AG08396 (cell line): ENCODE measurements around the gene YAF2.
A peak's percentile ranks its signal among the peaks of the same experiment; 100 is the strongest.
"Not testable (repeated sequence)": the region's sequence is repeated elsewhere in the genome, so short reads cannot be mapped to it uniquely, and the experiment has no call there.

ENCODE experiments used
- DNase-seq: peaks from one replicate; pipeline ENCODE4 v3.0.0; 2012; ENCODE audit warnings: low spot score, mixed read lengths

The YAF2 gene

GRCh38 chr12:42196723-42197603 lies 41.1 kb downstream of the YAF2 start:
- DNase-seq, result no peak

DNA sequence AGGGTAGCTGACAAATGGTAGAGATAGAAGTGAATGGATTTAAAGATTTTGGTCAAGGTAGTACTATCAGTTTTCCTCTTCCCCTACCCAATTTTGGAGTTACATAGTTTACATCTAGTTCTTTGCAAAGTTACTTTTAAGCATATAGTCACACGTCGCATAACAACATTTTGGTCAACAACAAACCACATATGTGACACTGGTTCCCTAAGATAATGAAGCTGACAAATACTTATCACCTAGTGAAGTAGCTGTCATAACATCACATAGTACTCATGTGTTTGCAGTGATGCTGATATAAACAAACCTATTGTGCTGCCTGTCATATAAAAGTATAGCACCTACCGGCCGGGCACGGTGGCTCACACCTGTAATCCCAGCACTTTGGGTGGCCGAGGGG lies 45.4 kb downstream of the YAF2 start:
- no peak for DNase-seq

DNA sequence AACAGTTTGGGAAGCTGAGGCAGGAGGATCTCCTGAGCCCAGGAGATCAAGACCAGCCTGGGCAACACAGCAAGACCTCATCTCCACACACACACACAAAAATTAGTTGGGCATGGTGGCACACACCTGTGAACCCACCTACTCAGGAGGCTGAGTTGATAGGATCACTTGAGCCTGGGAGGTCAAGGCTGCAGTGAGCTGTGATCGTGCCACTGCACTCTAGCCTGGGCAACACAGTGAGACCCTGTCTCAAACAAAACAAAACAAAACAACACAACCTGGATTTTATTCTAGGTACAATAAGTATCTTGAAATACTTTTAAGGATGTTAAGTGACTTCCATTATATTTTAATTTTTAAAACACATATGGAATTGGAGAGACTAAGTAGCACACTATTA lies 45.8 kb downstream of the YAF2 start:
- DNase-seq, result no peak

- DNase-seq, result no peak
Observed at GRCh38 chr12:42190376-42190775, 47.7 kb downstream of the YAF2 start.

DNA sequence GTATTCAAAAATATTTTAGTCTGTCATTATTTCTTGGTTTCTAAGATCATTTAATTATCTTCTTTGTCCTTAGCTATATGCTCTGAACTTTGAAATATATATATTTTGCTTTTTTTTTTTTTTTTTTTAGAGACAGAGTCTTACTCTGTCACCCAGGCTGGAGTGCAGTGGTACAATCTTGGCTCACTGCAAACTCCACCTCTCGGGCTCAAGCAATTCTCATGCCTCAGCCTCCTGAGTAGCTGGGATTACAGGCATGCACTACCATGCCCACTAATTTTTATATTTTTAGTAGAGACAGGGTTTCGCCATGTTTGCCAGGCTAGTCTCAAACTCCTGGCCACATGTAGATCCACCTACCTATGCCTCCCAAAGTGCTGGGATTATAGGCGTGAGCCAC lies 49.8 kb downstream of the YAF2 start:
- not testable (repeated sequence) for DNase-seq

DNA sequence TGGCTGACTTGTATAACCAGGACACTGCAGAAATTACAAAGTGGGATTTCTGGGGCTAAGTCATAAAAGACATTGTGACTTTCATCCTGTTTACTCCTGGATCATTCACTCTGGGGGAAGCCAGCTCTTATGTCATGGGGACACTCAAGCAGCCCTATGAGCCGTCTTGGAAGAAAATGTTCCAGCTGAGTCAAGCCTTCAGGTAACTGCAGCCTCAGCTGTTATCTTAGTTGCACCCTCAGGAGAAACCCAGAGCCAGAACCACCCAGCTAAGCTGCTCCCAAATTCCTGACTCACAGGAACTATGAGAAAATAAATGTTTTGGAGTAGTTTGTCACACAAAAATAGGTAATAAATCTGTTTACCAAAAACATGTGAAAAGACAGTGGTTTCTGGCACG lies 50.2 kb downstream of the YAF2 start:
- DNase-seq, result no peak

- no peak for DNase-seq
Observed at GRCh38 chr12:42186793-42187192, 51.3 kb downstream of the YAF2 start.

GRCh38 chr12:42182394-42182793 lies 55.7 kb downstream of the YAF2 start:
- no peak for DNase-seq

- DNase-seq, result no peak
Observed at GRCh38 chr12:42180990-42181596, 57.0 kb downstream of the YAF2 start.

- DNase-seq, result no peak
Observed at GRCh38 chr12:42178101-42178500, 59.9 kb downstream of the YAF2 start.

DNA sequence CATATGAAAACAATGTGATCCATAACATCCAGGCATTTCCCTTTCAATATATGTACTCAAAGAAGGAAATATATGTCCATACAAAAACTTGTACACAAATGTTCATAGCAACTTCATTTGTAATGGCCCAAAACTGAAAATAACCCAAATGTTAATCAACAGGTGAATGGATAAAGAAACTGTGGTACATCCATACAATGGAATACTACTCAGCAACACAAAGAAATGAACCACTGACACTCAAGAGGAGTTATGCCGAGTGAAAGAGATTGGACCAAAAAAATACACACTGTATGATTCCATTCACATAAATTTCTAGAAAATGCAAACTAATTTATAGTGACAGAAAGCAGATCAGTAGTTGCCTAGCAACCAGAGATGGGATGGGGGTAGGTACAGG lies 63.1 kb downstream of the YAF2 start:
- DNase-seq, result no peak

DNA sequence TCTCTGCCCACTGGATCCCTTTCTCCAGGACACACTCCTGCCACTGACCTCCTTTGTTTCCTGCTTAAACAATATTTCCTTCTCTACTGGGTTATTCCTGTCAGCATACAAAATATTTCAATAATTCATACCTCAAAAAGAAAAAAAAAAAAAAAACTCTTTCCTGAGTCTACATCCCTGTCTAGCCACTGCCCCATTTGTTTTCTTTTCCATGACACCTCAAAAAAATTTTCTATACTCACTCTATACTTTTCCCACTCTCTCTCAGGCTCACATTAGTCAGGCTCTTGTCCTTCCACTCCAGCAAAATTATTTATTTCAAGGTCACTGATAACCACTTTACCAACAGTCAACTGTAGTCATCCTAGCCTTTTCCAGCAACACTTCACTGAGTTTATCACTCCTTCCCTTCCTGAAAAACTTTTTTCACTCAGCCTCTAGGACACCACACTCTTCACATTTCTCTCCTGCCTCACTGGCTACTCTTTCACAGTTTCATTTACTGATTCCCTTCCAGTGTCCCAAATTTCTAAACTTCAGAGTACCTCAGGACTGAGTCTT lies 64.0 kb downstream of the YAF2 start:
- no peak for DNase-seq

DNA sequence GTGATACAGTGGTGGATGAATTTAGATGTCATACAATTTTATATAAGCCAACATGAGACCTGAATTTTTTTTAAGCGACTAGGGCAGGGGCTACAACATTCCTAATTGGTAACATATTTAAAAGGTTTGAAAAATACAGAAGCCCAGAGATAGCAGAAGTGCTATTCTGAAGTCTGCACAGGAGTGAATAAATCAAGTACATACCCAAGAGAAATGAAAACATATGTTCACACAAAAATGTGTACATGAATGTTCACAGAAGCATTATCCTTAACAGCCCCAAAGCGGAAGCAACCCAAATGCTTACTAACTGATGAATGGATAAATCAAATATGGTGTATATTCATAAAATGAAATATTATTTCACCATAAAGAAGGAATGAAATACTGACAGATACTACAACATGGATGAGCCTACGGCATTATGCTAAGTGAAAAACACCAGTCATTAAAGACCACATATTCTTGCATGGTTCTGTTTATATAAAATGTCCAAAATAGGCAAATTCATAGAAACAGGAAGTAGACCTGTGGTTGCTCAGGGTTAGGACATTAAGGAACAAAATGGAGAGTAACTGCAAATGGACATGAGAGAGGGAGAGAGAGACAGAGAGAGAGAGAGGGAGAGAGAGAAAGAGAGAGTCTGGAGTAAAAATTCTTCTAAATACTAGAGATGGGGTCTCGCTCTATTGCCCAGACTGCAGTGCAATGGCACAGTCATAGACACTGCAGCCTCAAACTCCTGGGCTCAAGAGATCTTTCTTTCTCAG lies 65.4 kb downstream of the YAF2 start:
- DNase-seq, result no peak

DNA sequence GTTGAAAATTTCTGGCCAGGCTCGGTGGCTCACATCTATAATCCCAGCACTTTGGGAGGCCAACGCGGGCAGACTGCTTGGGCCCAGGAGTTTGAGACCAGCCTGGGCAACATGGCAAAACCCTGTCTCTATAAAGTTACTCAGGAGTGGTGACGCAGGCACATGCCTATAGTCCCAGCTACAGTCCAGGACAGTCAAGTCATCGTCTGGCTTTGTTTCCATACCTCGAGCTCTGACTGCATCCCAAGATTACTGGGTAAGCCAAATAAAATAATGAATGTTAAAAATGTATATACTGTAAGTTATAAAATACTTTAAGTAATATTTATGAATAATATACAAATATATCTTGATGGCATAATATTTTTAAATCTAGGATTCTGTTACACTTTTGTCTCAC lies 70.3 kb downstream of the YAF2 start:
- DNase-seq, result no peak

GRCh38 chr12:42166501-42166900 lies 71.5 kb downstream of the YAF2 start:
- peak; percentile 9 for DNase-seq

DNA sequence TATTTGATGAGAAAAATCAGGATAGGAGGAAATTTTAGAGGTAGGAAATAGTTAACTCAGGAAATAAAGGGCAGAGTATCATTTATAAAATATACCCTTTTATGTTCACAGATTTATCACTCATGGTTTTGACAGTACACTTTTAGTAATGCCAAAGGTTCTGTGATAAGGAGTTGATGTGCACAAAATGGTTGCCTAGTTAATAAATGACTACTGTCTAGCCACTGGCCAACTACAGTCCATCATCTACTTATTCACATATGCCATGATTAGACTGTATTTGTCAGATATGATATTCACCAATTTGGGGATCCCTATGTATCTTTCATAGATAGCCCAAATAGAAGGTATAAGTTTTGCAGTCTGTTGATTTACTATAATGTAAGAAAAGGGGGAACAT lies 74.1 kb downstream of the YAF2 start:
- no peak for DNase-seq

DNA sequence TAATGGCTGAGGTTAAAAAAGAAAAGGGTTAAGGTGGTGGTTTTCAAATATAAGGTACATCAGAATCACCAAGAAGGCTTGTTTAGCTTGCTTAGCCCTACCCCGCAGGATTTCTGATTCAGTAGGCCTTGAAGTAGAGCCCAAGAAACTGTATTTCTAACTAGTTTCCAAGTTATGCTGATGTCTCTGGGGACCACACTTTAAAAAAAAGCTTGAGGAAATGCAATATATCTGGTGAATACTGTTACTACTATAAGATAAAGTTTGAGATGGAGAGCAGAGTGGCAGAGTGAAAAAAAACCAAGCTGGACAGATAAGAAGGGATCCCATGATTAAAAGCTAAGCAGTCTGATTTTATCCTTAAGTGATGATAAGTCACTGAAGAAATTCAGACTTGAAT lies 75.1 kb downstream of the YAF2 start:
- DNase-seq, result no peak

DNA sequence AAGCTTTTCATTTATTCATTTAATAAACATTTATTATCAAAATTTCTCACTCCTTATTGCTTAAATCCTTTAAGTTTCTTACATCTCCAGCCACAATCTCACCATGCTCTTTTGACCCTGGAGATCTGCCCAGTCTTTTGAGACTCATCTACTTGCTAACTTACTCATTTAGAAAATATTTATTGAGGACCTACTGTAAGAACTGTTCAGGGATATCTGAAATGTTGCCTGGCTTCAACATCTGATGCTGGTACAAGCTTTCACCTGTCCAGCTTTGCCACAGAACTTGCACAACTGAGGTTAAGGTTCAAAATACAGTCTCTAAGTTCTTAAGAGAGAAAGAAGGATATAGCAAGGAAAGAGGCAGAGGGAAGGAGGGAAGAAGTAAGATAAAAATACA lies 75.9 kb downstream of the YAF2 start:
- no peak for DNase-seq

- no peak for DNase-seq
Observed at GRCh38 chr12:42161529-42161928, 76.5 kb downstream of the YAF2 start.

- no peak for DNase-seq
Observed at GRCh38 chr12:42156232-42156631, 81.8 kb downstream of the YAF2 start.

GRCh38 chr12:42145552-42146215 lies 92.4 kb downstream of the YAF2 start:
- no peak for DNase-seq

DNA sequence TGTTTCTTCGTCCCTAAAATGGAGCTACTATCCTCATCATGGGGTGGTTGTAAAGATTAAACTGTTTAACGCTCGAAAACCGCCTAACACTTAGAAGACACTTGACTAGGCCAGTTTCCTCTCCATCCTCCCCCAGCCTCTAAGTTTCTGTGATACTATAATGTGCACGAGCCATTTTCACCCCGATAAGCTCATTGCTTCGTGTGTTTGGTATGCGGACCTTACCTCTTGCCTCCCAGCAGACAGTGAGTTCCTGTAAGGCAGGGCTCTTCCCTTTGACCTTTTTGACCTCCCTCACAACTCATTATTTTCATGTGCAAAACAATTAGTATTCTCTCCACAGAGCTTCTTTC lies 92.9 kb downstream of the YAF2 start:
- DNase-seq, result peak; percentile 4
